Thyroid gland (tissue), 4 donors: Measurements from ENCODE around the gene FXYD6. TPM values are rescaled to one million over a fixed set of nuclear protein-coding genes. Genes with fewer than 3 reads are reported as not detected.

Experiments
- DNase-seq, 2 donors: peaks; one replicate each; pipeline ENCODE4 v3.0.0-alpha.2; 2019
- H3K27ac ChIP-seq, 3 donors: fragments of 200-600 bp; sonication (generic); 1 replicate in 2 of 3; 2 replicates in 1 of 3; pipeline ENCODE4 v1.5.1; 2016 to 2019; ENCODE audit warnings: mild to moderate bottlenecking in 1 of 3, moderate library complexity in 1 of 3
- H3K27me3 ChIP-seq: fragments of 200-600 bp; sonication (generic); one replicate; pipeline ENCODE4 v1.5.1; 2019
- H3K36me3 ChIP-seq, 2 donors: fragments of 200-600 bp; sonication (generic); one replicate each; pipeline ENCODE4 v1.5.1; 2016 to 2019
- H3K4me1 ChIP-seq, 2 donors: fragments of 200-600 bp; sonication (generic); one replicate each; pipeline ENCODE4 v1.5.1; 2017 to 2019
- H3K4me3 ChIP-seq, 3 donors: fragments of 200-600 bp; sonication (generic); replicated peaks in 1 of 3; 1 replicate in 2 of 3; 2 replicates in 1 of 3; pipeline ENCODE4 v1.5.1; 2016; ENCODE audit warnings: mild to moderate bottlenecking in 1 of 3
- H3K9me3 ChIP-seq: fragments of 200-600 bp; sonication (generic); one replicate; pipeline ENCODE4 v1.5.1; 2017
- POLR2A ChIP-seq, 2 donors: fragments of 450-650 bp; IDR thresholded peaks; one replicate each; pipeline ENCODE4 v1.6.1; 2017; ENCODE audit warnings: antibody characterized with exemption in 2 of 2, mild to moderate bottlenecking in 2 of 2, moderate library complexity in 1 of 2
- WGBS, 2 donors: methylation state at CpG; one replicate each; pipeline ENCODE4 v1.1.5; 2017; 5-methylcytosine and 5-hydroxymethylcytosine counted together
- intact Hi-C: fragments of 100-400 bp; cut with DNase I; formaldehyde crosslinking; loops from one replicate; pipeline ENCODE4 v1.15.1; 2023
- total RNA-seq, 4 donors: library from RNA; depleted of rRNA; stranded (reverse); fragments of >200 nt; gene quantifications; one replicate each; pipeline ENCODE4 v1.2.3, GENCODE V29; 2016
- TF ChIP-seq, protein P1 (sequence below), 6 experiments: fragments of 200-600 bp in 3 of 6; fragments of 450-650 bp in 3 of 6; sonication (generic) in 3 of 6; IDR thresholded peaks; one replicate each; pipeline ENCODE4 v1.5.1; 2016 to 2019; ENCODE audit warnings: antibody characterized with exemption in 6 of 6, mild to moderate bottlenecking in 2 of 6, inconsistent platforms in 1 of 6, moderate library complexity in 1 of 6

The FXYD6 gene
- total RNA-seq, 4 donors from 2014 or later, result 34.2 to 143 (median 88.6) TPM

DNA sequence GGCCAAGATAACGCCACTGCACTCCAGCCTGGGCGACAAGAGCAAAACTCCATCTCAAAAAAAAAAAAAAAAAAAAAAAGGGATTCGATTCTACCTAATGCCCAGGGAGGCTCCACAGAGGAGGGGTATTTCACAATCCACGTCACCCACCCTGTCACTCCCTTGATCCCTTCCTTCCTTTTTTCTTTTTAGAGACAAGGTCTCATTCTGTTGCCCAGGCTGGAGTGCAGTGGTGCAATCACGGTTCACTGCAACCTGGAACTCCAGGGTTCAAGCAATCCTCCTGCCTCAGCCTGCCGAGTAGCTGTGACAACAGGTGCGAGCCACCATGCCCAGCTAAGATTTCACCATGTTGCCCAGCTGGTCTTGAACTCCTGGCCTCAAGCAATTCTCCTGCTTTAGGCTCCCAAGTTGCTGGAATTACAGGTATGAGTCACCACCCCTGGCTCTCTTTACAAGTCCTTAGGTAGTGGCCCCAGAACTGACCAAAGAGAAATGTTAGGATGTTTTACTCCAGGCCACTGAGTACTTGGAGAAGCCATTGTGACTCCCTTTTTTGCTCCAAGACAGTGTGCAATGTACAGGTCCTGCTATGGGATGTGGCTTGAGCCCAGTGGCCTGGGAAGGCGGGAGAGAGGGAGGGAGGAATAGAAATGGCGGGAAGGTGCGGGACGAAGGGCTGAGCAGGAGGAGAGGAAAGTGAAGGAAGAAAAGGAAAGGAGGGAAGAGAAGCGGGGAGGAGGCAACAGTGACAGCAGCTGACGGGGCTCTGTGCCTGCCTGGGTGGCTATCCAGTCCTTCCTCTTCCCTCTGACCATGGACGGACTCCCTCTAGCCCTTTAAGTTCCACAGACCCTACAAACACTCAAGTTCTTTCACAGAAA is 40.1 kb downstream of the FXYD6 start:
- Histone ChIP-seq H3K4me3 (no peak overlapping the region), H3K27ac (no peak overlapping the region), H3K36me3 (peaks cover 3 to 4% of the 10 kb centered on the region in 2 donors), H3K9me3 (no peaks in the 10 kb centered on the region), H3K27me3 (no peaks in the 10 kb centered on the region), H3K4me1 (peaks cover 11 to 22% of the 10 kb centered on the region in 2 donors)
- intact Hi-C loops, result no loop called here
- WGBS, 2 donors, result 91 to 92% methylated on average over 14 of the region's 14 CpGs
- TF ChIP-seq, protein P1, sequence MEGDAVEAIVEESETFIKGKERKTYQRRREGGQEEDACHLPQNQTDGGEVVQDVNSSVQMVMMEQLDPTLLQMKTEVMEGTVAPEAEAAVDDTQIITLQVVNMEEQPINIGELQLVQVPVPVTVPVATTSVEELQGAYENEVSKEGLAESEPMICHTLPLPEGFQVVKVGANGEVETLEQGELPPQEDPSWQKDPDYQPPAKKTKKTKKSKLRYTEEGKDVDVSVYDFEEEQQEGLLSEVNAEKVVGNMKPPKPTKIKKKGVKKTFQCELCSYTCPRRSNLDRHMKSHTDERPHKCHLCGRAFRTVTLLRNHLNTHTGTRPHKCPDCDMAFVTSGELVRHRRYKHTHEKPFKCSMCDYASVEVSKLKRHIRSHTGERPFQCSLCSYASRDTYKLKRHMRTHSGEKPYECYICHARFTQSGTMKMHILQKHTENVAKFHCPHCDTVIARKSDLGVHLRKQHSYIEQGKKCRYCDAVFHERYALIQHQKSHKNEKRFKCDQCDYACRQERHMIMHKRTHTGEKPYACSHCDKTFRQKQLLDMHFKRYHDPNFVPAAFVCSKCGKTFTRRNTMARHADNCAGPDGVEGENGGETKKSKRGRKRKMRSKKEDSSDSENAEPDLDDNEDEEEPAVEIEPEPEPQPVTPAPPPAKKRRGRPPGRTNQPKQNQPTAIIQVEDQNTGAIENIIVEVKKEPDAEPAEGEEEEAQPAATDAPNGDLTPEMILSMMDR (IDR thresholded peaks at IDR 0.05), result no peak
- no peak for TF ChIP-seq POLR2A (IDR thresholded peaks at IDR 0.05)
- DNase-seq, result no peak

DNA sequence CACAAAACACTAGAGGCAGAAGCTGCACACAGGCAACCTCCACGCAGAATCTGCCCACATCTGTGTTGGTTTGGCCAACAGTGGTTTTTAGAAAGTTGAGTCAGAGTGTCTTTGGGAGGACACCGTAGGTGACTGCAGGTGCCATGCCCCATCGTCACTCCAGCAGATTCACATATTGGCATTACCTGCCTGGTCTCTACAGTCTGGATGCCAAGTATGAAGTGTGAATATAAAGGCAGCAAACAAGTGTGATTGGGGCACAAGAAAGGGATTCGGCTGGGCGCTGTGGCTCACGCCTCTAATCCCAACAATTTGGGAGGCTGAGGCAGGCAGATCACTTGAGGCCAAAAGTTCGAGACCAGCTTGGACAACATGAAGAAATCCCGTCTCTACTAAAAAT is 40.9 kb downstream of the FXYD6 start:
- Histone ChIP-seq H3K36me3 (peaks cover 3 to 4% of the 10 kb centered on the region in 2 donors), H3K4me3 (no peak overlapping the region), H3K27me3 (no peaks in the 10 kb centered on the region), H3K4me1 (peaks cover 11 to 22% of the 10 kb centered on the region in 2 donors), H3K27ac (no peak overlapping the region), H3K9me3 (no peaks in the 10 kb centered on the region)
- no peak for TF ChIP-seq POLR2A (IDR thresholded peaks at IDR 0.05)
- TF ChIP-seq, protein P1 (IDR thresholded peaks at IDR 0.05), result no peak
- DNase-seq, result no peak
- intact Hi-C loops, result no loop called here
- WGBS, 2 donors, result 95 to 99% methylated on average over 7 to 8 of the region's 8 CpGs

DNA sequence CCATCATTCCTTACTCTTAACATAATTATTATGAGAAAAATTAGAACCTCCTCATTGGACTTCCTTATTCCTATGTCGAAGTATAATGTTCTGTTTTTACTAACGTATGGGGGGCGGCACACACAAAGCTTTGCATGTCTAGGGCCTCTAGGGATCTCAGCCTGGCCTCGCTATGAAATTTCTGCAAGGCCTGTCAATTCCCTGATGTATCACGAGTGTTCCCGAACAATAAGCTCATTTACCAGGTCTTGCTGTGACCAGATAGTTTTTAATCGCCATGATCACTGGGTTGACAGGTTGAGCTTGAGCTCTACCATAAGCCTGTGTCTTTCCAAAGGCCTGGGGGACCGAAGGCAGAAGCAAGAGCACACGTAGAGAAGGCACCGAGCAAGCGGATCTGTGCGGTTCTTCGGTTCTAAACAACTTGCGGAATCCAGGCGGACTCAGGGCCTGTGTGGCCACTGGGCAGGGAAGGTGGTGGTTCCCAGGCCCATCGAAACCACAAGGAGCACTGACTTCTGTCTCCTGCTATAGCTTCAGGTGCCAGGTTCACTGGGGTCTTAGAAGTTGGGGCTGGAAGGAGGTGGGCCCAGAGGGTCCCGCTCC is 41.5 kb downstream of the FXYD6 start:
- intact Hi-C loops, result no loop called here
- Histone ChIP-seq H3K27ac (no peak overlapping the region), H3K9me3 (no peaks in the 10 kb centered on the region), H3K4me3 (no peak overlapping the region), H3K36me3 (peaks cover 1 to 4% of the 10 kb centered on the region in 2 donors), H3K27me3 (no peaks in the 10 kb centered on the region), H3K4me1 (peaks cover 11 to 22% of the 10 kb centered on the region in 2 donors)
- DNase-seq, result no peak
- WGBS, 2 donors, result 94 to 95% methylated on average over 17 of the region's 17 CpGs
- TF ChIP-seq, protein P1 (IDR thresholded peaks at IDR 0.05), result no peak
- TF ChIP-seq POLR2A (IDR thresholded peaks at IDR 0.05), result no peak

DNA sequence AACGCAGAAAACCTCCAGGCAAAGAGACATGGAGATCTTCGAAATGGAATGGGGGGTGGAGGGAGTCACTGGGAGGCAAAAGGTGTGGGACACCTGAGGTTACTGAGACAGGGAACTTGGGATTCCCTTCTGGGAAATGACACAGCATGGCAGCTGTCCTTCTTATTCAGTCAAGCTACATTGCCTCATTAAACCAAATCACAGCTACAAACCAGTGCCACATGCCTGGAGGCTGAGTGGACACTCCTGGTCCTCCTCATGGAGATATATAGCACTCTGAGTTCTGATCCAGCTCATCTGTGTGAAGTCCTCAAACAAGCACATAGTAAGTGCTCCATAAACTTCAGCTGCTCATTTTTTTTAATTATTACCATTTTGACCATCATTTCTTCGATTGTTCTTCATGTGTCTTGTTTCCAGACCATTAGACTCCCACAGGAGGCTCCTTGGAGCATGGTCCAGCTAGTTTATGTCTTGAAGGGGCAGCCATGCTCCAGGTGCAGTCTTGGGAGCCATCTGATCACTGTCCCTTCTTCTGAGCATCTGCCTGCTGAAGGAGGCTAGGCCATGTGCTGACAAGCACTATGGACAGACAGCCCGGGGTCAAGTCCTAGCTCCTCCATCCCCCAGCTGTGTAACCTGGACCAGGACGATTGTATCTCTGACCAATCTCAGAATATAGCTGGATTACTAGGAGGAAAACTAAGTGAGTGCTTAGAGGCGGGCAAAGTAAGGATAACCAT is 42.2 kb downstream of the FXYD6 start:
- intact Hi-C loops, result no loop called here
- H3K36me3 ChIP-seq, result peaks cover 0 to 4% of the 10 kb centered on the region in 2 donors
- H3K27ac ChIP-seq, result peak overlapping the region; percentile 71 to 89 (median 84)
- no peaks in the 10 kb centered on the region for H3K9me3 ChIP-seq
- peaks cover 11 to 25% of the 10 kb centered on the region in 2 donors for H3K4me1 ChIP-seq
- H3K4me3 ChIP-seq, result no peak overlapping the region
- no peaks in the 10 kb centered on the region for H3K27me3 ChIP-seq
- WGBS, 2 donors, result 90 to 97% methylated on average over 6 of the region's 6 CpGs
- TF ChIP-seq, protein P1 (IDR thresholded peaks at IDR 0.05), result no peak
- no peak for TF ChIP-seq POLR2A (IDR thresholded peaks at IDR 0.05)
- no peak for DNase-seq
